Smooth muscle cell (in vitro differentiated cells): ENCODE results near the gene SMC6. TPM values are rescaled to one million over a fixed set of nuclear protein-coding genes. Genes with fewer than 3 reads are reported as not detected.

Source experiments
- DNase-seq: peaks from one replicate; lab custom pipeline; 2025; ENCODE audit not compliant: unreplicated experiment; lab: John Stamatoyannopoulos, UW
- H2AFZ ChIP-seq: fragments of 200-600 bp; sonication (generic); 2 replicates; pipeline ENCODE4 v1.6.0; 2016; ENCODE audit warnings: antibody characterized with exemption, low read depth, mild to moderate bottlenecking
- H3F3A ChIP-seq: fragments of 200-600 bp; sonication (generic); 2 replicates; pipeline ENCODE4 v1.6.0; 2017; ENCODE audit warnings: antibody characterized with exemption, low read depth
- H3K27ac ChIP-seq: fragments of 200-600 bp; sonication (generic); 2 replicates; pipeline ENCODE4 v1.5.1; 2016; ENCODE audit warnings: low read depth, mild to moderate bottlenecking
- H3K27me3 ChIP-seq: fragments of 200-600 bp; sonication (generic); 2 replicates; pipeline ENCODE4 v1.6.1; 2016; ENCODE audit warnings: low read depth, mild to moderate bottlenecking
- H3K36me3 ChIP-seq: fragments of 200-600 bp; sonication (generic); 2 replicates; pipeline ENCODE4 v1.5.1; 2016; ENCODE audit warnings: low read depth
- H3K4me1 ChIP-seq: fragments of 200-600 bp; sonication (generic); 2 replicates; pipeline ENCODE4 v1.5.1; 2016; ENCODE audit warnings: low read depth
- H3K4me2 ChIP-seq: fragments of 200-600 bp; sonication (generic); 2 replicates; pipeline ENCODE4 v1.6.0; 2016; ENCODE audit warnings: mild to moderate bottlenecking
- H3K4me3 ChIP-seq: fragments of 200-600 bp; sonication (generic); 2 replicates; pipeline ENCODE4 v1.5.1; 2016; ENCODE audit warnings: mild to moderate bottlenecking
- H3K79me2 ChIP-seq: fragments of 200-600 bp; sonication (generic); 2 replicates; pipeline ENCODE4 v1.6.0; 2016; ENCODE audit warnings: low read depth, mild to moderate bottlenecking
- H3K9ac ChIP-seq: fragments of 200-600 bp; sonication (generic); 2 replicates; pipeline ENCODE4 v1.6.0; 2016; ENCODE audit warnings: low read depth
- H3K9me3 ChIP-seq: fragments of 200-600 bp; sonication (generic); replicated peaks from 2 replicates; pipeline ENCODE4 v1.5.1; 2016; ENCODE audit warnings: low read depth
- H4K20me1 ChIP-seq: fragments of 200-600 bp; sonication (generic); 2 replicates; pipeline ENCODE4 v1.6.0; 2016; ENCODE audit warnings: low read depth
- CTCF ChIP-seq: fragments of 200-600 bp; sonication (generic); IDR thresholded peaks from 2 replicates; pipeline ENCODE4 v1.5.1; 2017; ENCODE audit warnings: borderline replicate concordance, mild to moderate bottlenecking, antibody characterized with exemption; ENCODE audit not compliant: insufficient read depth, poor library complexity, severe bottlenecking
- WGBS: methylation state at CpG from one replicate; pipeline ENCODE4 v1.1.7; 2016; ENCODE audit warnings: low lambda C conversion rate; 5-methylcytosine and 5-hydroxymethylcytosine counted together
- polyA plus RNA-seq: library from polyadenylated mRNA; unstranded; fragments of >200 nt; fragmentation: Nextera tagmentation; extraction: Ambion mirVana; gene quantifications from 2 replicates; pipeline ENCODE4 v1.2.1, GENCODE V29; 2016
- total RNA-seq: library from RNA; depleted of rRNA; stranded (reverse); fragments of >200 nt; gene quantifications from 2 replicates; pipeline ENCODE4 v1.2.3, GENCODE V29; 2014

Gene SMC6
- total and polyA plus RNA-seq, 2 experiments from 2014 or later, result 11.2 to 18.1 TPM

GRCh38 chr2:17664534-17664933 is 89.1 kb downstream of the SMC6 start:
- no peak overlapping the region for H3K4me2 ChIP-seq
- no peaks in the 10 kb centered on the region for H3K27me3 ChIP-seq
- H3F3A ChIP-seq, result no peaks in the 10 kb centered on the region
- no peaks in the 10 kb centered on the region for H3K79me2 ChIP-seq
- DNase-seq, result no peak
- no peak overlapping the region for H2AFZ ChIP-seq
- peaks cover 3% of the 10 kb centered on the region for H3K36me3 ChIP-seq
- no peak for TF ChIP-seq CTCF
- H3K27ac ChIP-seq, result no peak overlapping the region
- no peaks in the 10 kb centered on the region for H3K4me1 ChIP-seq
- no peak overlapping the region for H3K4me3 ChIP-seq
- H3K9ac ChIP-seq, result no peak overlapping the region
- H4K20me1 ChIP-seq, result no peaks in the 10 kb centered on the region
- WGBS, result 100% methylated on average over 1 of the region's 1 CpG
- no peaks in the 10 kb centered on the region for H3K9me3 ChIP-seq

- H3K27me3 ChIP-seq, result no peaks in the 10 kb centered on the region
- H4K20me1 ChIP-seq, result no peaks in the 10 kb centered on the region
- no peak for DNase-seq
- no peaks in the 10 kb centered on the region for H3K9me3 ChIP-seq
- H3K79me2 ChIP-seq, result no peaks in the 10 kb centered on the region
- no peak overlapping the region for H2AFZ ChIP-seq
- H3K4me3 ChIP-seq, result no peak overlapping the region
- no peak overlapping the region for H3K4me2 ChIP-seq
- no peaks in the 10 kb centered on the region for H3F3A ChIP-seq
- peaks cover 3% of the 10 kb centered on the region for H3K36me3 ChIP-seq
- no peak overlapping the region for H3K9ac ChIP-seq
- WGBS, result 94% methylated on average over 1 of the region's 1 CpG
- no peak for TF ChIP-seq CTCF
- no peaks in the 10 kb centered on the region for H3K4me1 ChIP-seq
- H3K27ac ChIP-seq, result no peak overlapping the region
Measured at GRCh38 chr2:17662723-17663122, 90.9 kb downstream of the SMC6 start.

- WGBS, result 70% methylated on average over 1 of the region's 1 CpG
- Histone ChIP-seq H3K4me3 (no peak overlapping the region), H3K27ac (no peak overlapping the region), H4K20me1 (no peaks in the 10 kb centered on the region), H3K4me2 (no peak overlapping the region), H3K36me3 (peaks cover 3% of the 10 kb centered on the region), H3K27me3 (no peaks in the 10 kb centered on the region), H3K79me2 (no peaks in the 10 kb centered on the region), H2AFZ (no peak overlapping the region), H3F3A (no peaks in the 10 kb centered on the region), H3K9ac (no peak overlapping the region), H3K9me3 (no peaks in the 10 kb centered on the region), H3K4me1 (no peaks in the 10 kb centered on the region)
- TF ChIP-seq CTCF, result no peak
- DNase-seq, result no peak
Measured at GRCh38 chr2:17661460-17661859, 92.2 kb downstream of the SMC6 start.

DNA sequence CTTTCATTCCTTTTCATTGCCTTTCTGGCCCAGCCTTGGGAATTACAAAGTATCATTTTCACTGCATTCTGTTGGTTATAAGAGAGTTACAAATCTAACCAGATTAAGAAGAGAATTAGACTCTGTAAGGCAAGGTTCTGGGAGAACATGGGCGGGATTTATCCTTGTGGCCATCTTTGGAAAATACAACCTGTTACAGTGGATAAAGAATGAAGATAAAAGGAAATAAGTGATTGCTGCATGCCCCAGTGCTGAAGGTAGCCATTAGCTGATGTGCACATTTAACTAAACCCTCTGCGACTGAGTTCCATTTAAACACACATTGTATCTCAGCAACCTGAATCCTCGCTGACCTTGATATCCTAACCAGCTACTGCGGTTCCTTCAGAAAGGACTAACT is 93.4 kb downstream of the SMC6 start:
- no peak overlapping the region for H2AFZ ChIP-seq
- H3K27ac ChIP-seq, result no peak overlapping the region
- H3K4me2 ChIP-seq, result no peak overlapping the region
- H3K27me3 ChIP-seq, result no peaks in the 10 kb centered on the region
- peaks cover 3% of the 10 kb centered on the region for H3K36me3 ChIP-seq
- no peaks in the 10 kb centered on the region for H3K4me1 ChIP-seq
- H3K9me3 ChIP-seq, result no peaks in the 10 kb centered on the region
- no peak for TF ChIP-seq CTCF
- no peak overlapping the region for H3K9ac ChIP-seq
- H3F3A ChIP-seq, result no peaks in the 10 kb centered on the region
- no peaks in the 10 kb centered on the region for H4K20me1 ChIP-seq
- H3K79me2 ChIP-seq, result no peaks in the 10 kb centered on the region
- H3K4me3 ChIP-seq, result no peak overlapping the region
- WGBS, result 89% methylated on average over 4 of the region's 4 CpGs
- DNase-seq, result no peak
